HepG2 (cell line): ENCODE data around the gene SLC1A5. TPM values are rescaled to one million over a fixed set of nuclear protein-coding genes. Genes with fewer than 3 reads are reported as not detected.
A peak's percentile ranks its signal among the peaks of the same experiment; 100 is the strongest.

ENCODE experiments used
- ARID3A ChIP-seq: IDR thresholded peaks from 2 replicates; pipeline ENCODE4 v1.6.1; 2012; ENCODE audit warnings: low read depth, low read length, improper control_type of control experiment
- CREM ChIP-seq, 2 experiments: sonication (generic) in 1 of 2; formaldehyde crosslinking in 1 of 2; IDR thresholded peaks; 2 replicates each; pipeline versions ENCODE4 v1.4.0 to v1.6.1; 2016 to 2020; ENCODE audit warnings: antibody characterized with exemption in 1 of 2, mild to moderate bottlenecking in 1 of 2, missing genetic modification reagents in 1 of 2
- DNMT1 ChIP-seq: sonication (generic); formaldehyde crosslinking; IDR thresholded peaks from 2 replicates; pipeline ENCODE4 v1.5.1; 2020; ENCODE audit warnings: mild to moderate bottlenecking, missing genetic modification reagents
- FOXA3 ChIP-seq: IDR thresholded peaks from 2 replicates; pipeline ENCODE4 v1.6.1; 2016; ENCODE audit warnings: missing genetic modification reagents, missing compliant biosample characterization
- GATAD1 ChIP-seq: IDR thresholded peaks from 2 replicates; pipeline ENCODE4 v1.6.1; 2016; ENCODE audit warnings: missing genetic modification reagents, missing compliant biosample characterization
- GLI4 ChIP-seq: sonication (generic); formaldehyde crosslinking; IDR thresholded peaks from 2 replicates; pipeline ENCODE4 v1.5.1; 2020; ENCODE audit warnings: missing genetic modification reagents, mild to moderate bottlenecking, moderate library complexity, borderline replicate concordance
- HHEX ChIP-seq: IDR thresholded peaks from 2 replicates; pipeline ENCODE4 v1.6.1; 2016; ENCODE audit warnings: control low read depth
- LCORL ChIP-seq, 2 experiments: fragments of 450-650 bp in 1 of 2; sonication (generic) in 1 of 2; formaldehyde crosslinking in 1 of 2; IDR thresholded peaks; 2 replicates each; pipeline versions ENCODE4 v1.5.0 to v1.6.1; 2017 to 2020; ENCODE audit warnings: antibody characterized with exemption in 1 of 2, missing genetic modification reagents in 1 of 2
- NCOR1 ChIP-seq: fragments of 200-600 bp; sonication (generic); IDR thresholded peaks from 2 replicates; pipeline ENCODE4 v1.7.0; 2017; ENCODE audit warnings: antibody characterized with exemption, low read length, borderline replicate concordance
- RFX1 ChIP-seq: fragments of 450-650 bp; IDR thresholded peaks from 2 replicates; pipeline ENCODE4 v1.6.1; 2017
- SATB2 ChIP-seq: sonication (generic); formaldehyde crosslinking; IDR thresholded peaks from 2 replicates; pipeline ENCODE4 v1.5.0; 2020; ENCODE audit warnings: missing genetic modification reagents
- SIN3B ChIP-seq: fragments of 150-350 bp; IDR thresholded peaks from 2 replicates; pipeline ENCODE4 v1.6.1; 2014; ENCODE audit warnings: low read length
- SMARCC2 ChIP-seq: fragments of 450-650 bp; IDR thresholded peaks from 2 replicates; pipeline ENCODE4 v1.6.1; 2017; ENCODE audit warnings: antibody characterized with exemption, mild to moderate bottlenecking
- ZKSCAN5 ChIP-seq: sonication (generic); formaldehyde crosslinking; IDR thresholded peaks from 2 replicates; pipeline ENCODE4 v1.5.1; 2020; ENCODE audit warnings: mild to moderate bottlenecking, missing genetic modification reagents
- ZKSCAN8 ChIP-seq: IDR thresholded peaks from 2 replicates; pipeline ENCODE4 v1.6.1; 2016; ENCODE audit warnings: borderline replicate concordance, missing genetic modification reagents, missing compliant biosample characterization
- ZMYM4 ChIP-seq: sonication (generic); formaldehyde crosslinking; IDR thresholded peaks from 2 replicates; pipeline ENCODE4 v1.8.1; 2023; ENCODE audit warnings: mild to moderate bottlenecking, missing genetic modification reagents
- ZNF205 ChIP-seq: IDR thresholded peaks from 2 replicates; pipeline ENCODE4 v1.6.1; 2018; ENCODE audit warnings: missing biosample characterization, missing genetic modification reagents
- ZNF224 ChIP-seq: sonication (generic); formaldehyde crosslinking; IDR thresholded peaks from 2 replicates; pipeline ENCODE4 v1.5.0; 2020; ENCODE audit warnings: mild to moderate bottlenecking, missing genetic modification reagents
- ZNF264 ChIP-seq: sonication (generic); formaldehyde crosslinking; IDR thresholded peaks from 2 replicates; pipeline ENCODE4 v1.4.0; 2020; ENCODE audit warnings: missing genetic modification reagents
- ZNF317 ChIP-seq: sonication (generic); formaldehyde crosslinking; IDR thresholded peaks from 2 replicates; pipeline ENCODE4 v1.5.0; 2020; ENCODE audit warnings: mild to moderate bottlenecking, missing genetic modification reagents
- ZNF329 ChIP-seq: sonication (generic); formaldehyde crosslinking; IDR thresholded peaks from 2 replicates; pipeline ENCODE4 v1.9.0; 2021; ENCODE audit warnings: low read depth, mild to moderate bottlenecking, missing genetic modification reagents
- ZNF567 ChIP-seq: sonication (generic); formaldehyde crosslinking; IDR thresholded peaks from 2 replicates; pipeline ENCODE4 v1.8.1; 2023; ENCODE audit warnings: mild to moderate bottlenecking, missing genetic modification reagents, borderline replicate concordance
- ZNF569 ChIP-seq: sonication (generic); formaldehyde crosslinking; IDR thresholded peaks from 2 replicates; pipeline ENCODE4 v1.5.0; 2020; ENCODE audit warnings: mild to moderate bottlenecking, missing genetic modification reagents, moderate library complexity, borderline replicate concordance
- ZNF737 ChIP-seq: sonication (generic); formaldehyde crosslinking; IDR thresholded peaks from 2 replicates; pipeline ENCODE4 v1.5.0; 2020; ENCODE audit warnings: missing genetic modification reagents, mild to moderate bottlenecking, borderline replicate concordance
- ZNF749 ChIP-seq: sonication (generic); formaldehyde crosslinking; IDR thresholded peaks from 2 replicates; pipeline ENCODE4 v1.8.0; 2022; ENCODE audit warnings: mild to moderate bottlenecking, missing genetic modification reagents, moderate library complexity, borderline replicate concordance
- ZNF775 ChIP-seq: sonication (generic); formaldehyde crosslinking; IDR thresholded peaks from 2 replicates; pipeline ENCODE4 v1.4.0; 2020; ENCODE audit warnings: missing genetic modification reagents, mild to moderate bottlenecking, moderate library complexity, borderline replicate concordance
- ZNF792 ChIP-seq: IDR thresholded peaks from 2 replicates; pipeline ENCODE4 v1.6.1; 2016
- ZNF839 ChIP-seq: sonication (generic); formaldehyde crosslinking; IDR thresholded peaks from 2 replicates; pipeline ENCODE4 v1.4.0; 2020; ENCODE audit warnings: missing genetic modification reagents, mild to moderate bottlenecking, borderline replicate concordance
- ZNF891 ChIP-seq: sonication (generic); formaldehyde crosslinking; IDR thresholded peaks from 2 replicates; pipeline ENCODE4 v1.5.0; 2020; ENCODE audit warnings: mild to moderate bottlenecking, missing genetic modification reagents
- ZZZ3 ChIP-seq: sonication (generic); formaldehyde crosslinking; IDR thresholded peaks from 2 replicates; pipeline ENCODE4 v1.4.0; 2020; ENCODE audit warnings: missing genetic modification reagents, mild to moderate bottlenecking, borderline replicate concordance
- polyA plus RNA-seq, 8 experiments: library from polyadenylated mRNA; depleted of rRNA in 3 of 8; stranded (reverse) in 7 of 8; unstranded in 1 of 8; fragments of >200 nt; fragmentation: Illumina TruSeq in 4 of 8; extraction: Trizol in 4 of 8; gene quantifications; 2 replicates each; pipeline versions ENCODE4 v1.2.1 to v1.2.3, GENCODE V29; 2011 to 2016; ENCODE audit warnings: low read depth in 4 of 8, missing spikeins in 1 of 8, mixed read lengths in 1 of 8; ENCODE audit not compliant: insufficient read depth in 1 of 8
- total RNA-seq, 5 experiments: library from RNA; depleted of rRNA; stranded (reverse); fragments of >200 nt; fragmentation: Illumina TruSeq; extraction: Trizol; gene quantifications; 2 replicates each; pipeline ENCODE4 v1.2.3, GENCODE V29; 2016; ENCODE audit warnings: low read depth in 1 of 5
- TF ChIP-seq, protein P1 (sequence below): sonication (generic); formaldehyde crosslinking; IDR thresholded peaks from 2 replicates; pipeline ENCODE4 v1.4.0; 2020; ENCODE audit warnings: missing genetic modification reagents; ENCODE audit errors: not compliant biosample characterization

SLC1A5 gene
- total and polyA plus RNA-seq, 2 of the 13 experiments (the other 11 are each of a cell fraction or from before 2014, with no cell fraction given), result 120 to 159 TPM

DNA sequence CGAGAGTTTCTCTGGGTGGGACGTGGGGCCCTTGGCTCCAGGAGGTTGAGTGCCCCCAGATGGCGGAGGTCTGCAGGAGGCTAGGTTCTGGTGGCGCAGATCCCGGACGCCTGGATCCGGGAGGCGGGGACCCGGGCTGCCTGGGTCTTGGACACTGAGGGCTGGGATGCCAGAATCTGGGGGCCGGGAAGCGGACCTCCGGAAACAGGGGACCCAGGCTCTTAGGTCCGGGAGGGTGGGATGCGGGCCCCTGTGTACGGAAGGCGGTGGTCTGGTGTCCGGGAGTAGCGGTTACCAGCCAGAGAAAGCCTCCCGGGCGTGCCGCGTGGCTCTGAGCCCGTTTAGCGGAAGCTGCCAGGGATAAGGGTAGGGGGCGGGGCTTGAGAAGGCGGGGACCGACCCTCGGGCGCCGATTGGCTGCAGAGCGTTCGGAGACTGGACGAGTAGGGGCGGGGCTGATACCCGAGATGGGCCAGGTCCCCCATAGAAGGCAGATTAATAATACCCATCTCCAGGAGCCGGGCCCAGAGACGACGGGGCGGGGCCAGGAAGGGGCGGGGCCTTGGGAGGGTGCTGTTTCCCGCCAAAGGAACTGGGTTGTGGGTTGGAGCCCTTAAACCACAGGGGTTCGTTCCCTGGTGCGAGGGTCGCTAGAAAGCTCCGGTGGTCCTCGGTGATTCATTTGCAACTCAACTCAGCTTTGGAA, at the start of gene SLC1A5 (continued):
- TF ChIP-seq SIN3B (no peak), HHEX (no peak), CREM (IDR thresholded peaks at IDR 0.05) (peak; percentile 42; the same call in 1 of the 2 replicates), CREM (CRISPR knock-in tag; IDR thresholded peaks at IDR 0.05) (no peak), ARID3A (0 out of 2 replicates have a peak, but pooled peaks have one; percentile 16), ZKSCAN5 (CRISPR knock-in tag) (no peak), RFX1 (no peak), FOXA3 (CRISPR knock-in tag) (peak; percentile 62), ZNF775 (CRISPR knock-in tag) (no peak), ZNF205 (CRISPR knock-in tag) (peak; percentile 54; the same call in 1 of the 2 replicates), ZNF891 (CRISPR knock-in tag) (peak; percentile 74; the same call in 1 of the 2 replicates), GATAD1 (CRISPR knock-in tag) (peak; percentile 63), ZNF224 (CRISPR knock-in tag) (no peak; the same call in 1 of the 2 replicates), ZZZ3 (CRISPR knock-in tag) (no peak), DNMT1 (CRISPR knock-in tag) (no peak), ZNF317 (CRISPR knock-in tag) (peak; percentile 48; the same call in 1 of the 2 replicates), ZNF839 (CRISPR knock-in tag) (peak; percentile 25; the same call in 1 of the 2 replicates), ZKSCAN8 (CRISPR knock-in tag) (0 out of 2 replicates have a peak, but pooled peaks have one; percentile 47), ZMYM4 (CRISPR knock-in tag) (peak; percentile 78), SMARCC2 (no peak), ZNF792 (peak; percentile 84; the same call in 1 of the 2 replicates), GLI4 (CRISPR knock-in tag) (no peak), NCOR1 (no peak), ZNF569 (CRISPR knock-in tag) (no peak; the same call in 1 of the 2 replicates), LCORL (IDR thresholded peaks at IDR 0.05) (no peak), LCORL (CRISPR knock-in tag; IDR thresholded peaks at IDR 0.05) (no peak), ZNF567 (CRISPR knock-in tag) (no peak), ZNF749 (CRISPR knock-in tag) (peak; percentile 84), ZNF737 (CRISPR knock-in tag) (no peak), SATB2 (CRISPR knock-in tag) (no peak), ZNF329 (peak; percentile 83), ZNF264 (no peak)
- TF ChIP-seq, protein P1, sequence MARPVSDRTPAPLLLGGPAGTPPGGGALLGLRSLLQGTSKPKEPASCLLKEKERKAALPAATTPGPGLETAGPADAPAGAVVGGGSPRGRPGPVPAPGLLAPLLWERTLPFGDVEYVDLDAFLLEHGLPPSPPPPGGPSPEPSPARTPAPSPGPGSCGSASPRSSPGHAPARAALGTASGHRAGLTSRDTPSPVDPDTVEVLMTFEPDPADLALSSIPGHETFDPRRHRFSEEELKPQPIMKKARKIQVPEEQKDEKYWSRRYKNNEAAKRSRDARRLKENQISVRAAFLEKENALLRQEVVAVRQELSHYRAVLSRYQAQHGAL (CRISPR knock-in tag), result no peak
